ENCODE results near the gene PLAA. TPM values are rescaled to one million over a fixed set of nuclear protein-coding genes. Genes with fewer than 3 reads are reported as not detected.

Gene PLAA
- total and polyA plus RNA-seq, 2 experiments from 2014 or later = 22.8 to 33.9 TPM

- peak within 1 kb of the TSS; percentile 89 for H2AFZ ChIP-seq
- peak within 1 kb of the TSS; percentile 97 for H3K27ac ChIP-seq
Measured at GRCh38 chr9:26892251-26893029, 54.6 kb downstream of the PLAA start, which contains the start of gene CAAP1. CAAP1 (minus strand) TSS chr9:26892802; CDS start chr9:26892715, 87 bp downstream.

GRCh38 chr9:26891726-26892125 lies 55.3 kb downstream of the PLAA start:
- Histone ChIP-seq H3K27me3 (no peaks in the 10 kb centered on the region), H4K20me1 (ENCODE audit: insufficient read depth, poor library complexity, severe bottlenecking) (no peaks in the 10 kb centered on the region), H3K9me2 (replicated peaks; ENCODE audit: insufficient read depth) (no peaks in the 10 kb centered on the region), H3K4me2 (peak overlapping the region; percentile 77), H2AFZ (peak overlapping the region; percentile 89), H3K4me1 (ENCODE audit: insufficient read depth) (no peaks in the 10 kb centered on the region), H3K9me3 (ENCODE audit: low read depth) (no peaks in the 10 kb centered on the region), H3K27ac (peak overlapping the region; percentile 97), H3K4me3 (peak overlapping the region; percentile 78), H3K36me3 (replicated peaks; ENCODE audit: insufficient read depth, low read depth) (no peaks in the 10 kb centered on the region), H3K79me2 (peaks cover 48% of the 10 kb centered on the region)
- under 1% methylated on average over 14 of the region's 14 CpGs for WGBS (ENCODE audit: low lambda C conversion rate, missing lambda C conversion rate)
- DNase-seq (ENCODE audit: low spot score) = no peak
- TF ChIP-seq EZH2phosphoT487 (IDR thresholded peaks at IDR 0.05; ENCODE audit: low read depth, severe bottlenecking, unreplicated experiment) = no peak
- no peak for TF ChIP-seq CTCF (IDR thresholded peaks at IDR 0.05; ENCODE audit: poor library complexity)
- TF ChIP-seq EZH2 (IDR thresholded peaks at IDR 0.05; ENCODE audit: borderline replicate concordance) = no peak

More at GRCh38 chr9:26892251-26893029, 54.6 kb downstream of the PLAA start, which contains the start of gene CAAP1:
- Histone ChIP-seq H4K20me1 (ENCODE audit: insufficient read depth, poor library complexity, severe bottlenecking) (no peaks in the 10 kb centered on the region), H3K79me2 (peaks cover 41% of the 10 kb centered on the region), H3K9me2 (replicated peaks; ENCODE audit: insufficient read depth) (no peaks in the 10 kb centered on the region), H3K4me1 (ENCODE audit: insufficient read depth) (no peaks in the 10 kb centered on the region), H3K4me2 (peak within 1 kb of the TSS; percentile 77), H3K4me3 (peak within 1 kb of the TSS; percentile 78), H3K36me3 (replicated peaks; ENCODE audit: insufficient read depth, low read depth) (no peaks in the 10 kb centered on the region), H3K9me3 (ENCODE audit: low read depth) (no peaks in the 10 kb centered on the region), H3K27me3 (no peaks in the 10 kb centered on the region)
- DNase-seq (ENCODE audit: low spot score) = peak; percentile 97
- TF ChIP-seq EZH2 (IDR thresholded peaks at IDR 0.05; ENCODE audit: borderline replicate concordance) (no peak), CTCF (IDR thresholded peaks at IDR 0.05; ENCODE audit: poor library complexity) (peak; percentile 47)
- WGBS (ENCODE audit: low lambda C conversion rate, missing lambda C conversion rate) = under 1% methylated on average over 70 of the region's 70 CpGs

- H3K4me3 ChIP-seq = no peak overlapping the region
- H3K27ac ChIP-seq = no peak overlapping the region
- TF ChIP-seq EZH2phosphoT487 (IDR thresholded peaks at IDR 0.05; ENCODE audit: low read depth, severe bottlenecking, unreplicated experiment) (no peak), CTCF (IDR thresholded peaks at IDR 0.05; ENCODE audit: poor library complexity) (no peak), EZH2 (IDR thresholded peaks at IDR 0.05; ENCODE audit: borderline replicate concordance) (no peak)
- no peaks in the 10 kb centered on the region for H3K27me3 ChIP-seq
- H3K4me1 ChIP-seq (ENCODE audit: insufficient read depth) = no peaks in the 10 kb centered on the region
- no peak overlapping the region for H2AFZ ChIP-seq
- no peaks in the 10 kb centered on the region for H4K20me1 ChIP-seq (ENCODE audit: insufficient read depth, poor library complexity, severe bottlenecking)
- H3K4me2 ChIP-seq = no peak overlapping the region
- H3K79me2 ChIP-seq = peaks cover 72% of the 10 kb centered on the region
- DNase-seq (ENCODE audit: low spot score) = no peak
- WGBS (ENCODE audit: low lambda C conversion rate, missing lambda C conversion rate) = 100% methylated on average over 1 of the region's 1 CpG
- no peaks in the 10 kb centered on the region for H3K9me3 ChIP-seq (ENCODE audit: low read depth)
- no peaks in the 10 kb centered on the region for H3K36me3 ChIP-seq (replicated peaks; ENCODE audit: insufficient read depth, low read depth)
- no peaks in the 10 kb centered on the region for H3K9me2 ChIP-seq (replicated peaks; ENCODE audit: insufficient read depth)
Measured at GRCh38 chr9:26888271-26888670, 58.8 kb downstream of the PLAA start.
